ENCODE data around the gene KCNC1. TPM values are rescaled to one million over a fixed set of nuclear protein-coding genes. Genes with fewer than 3 reads are reported as not detected.
A peak's percentile ranks its signal among the peaks of the same experiment; 100 is the strongest.

Gene KCNC1
- total RNA-seq, 1 experiment from 2014 or later = not detected

DNA sequence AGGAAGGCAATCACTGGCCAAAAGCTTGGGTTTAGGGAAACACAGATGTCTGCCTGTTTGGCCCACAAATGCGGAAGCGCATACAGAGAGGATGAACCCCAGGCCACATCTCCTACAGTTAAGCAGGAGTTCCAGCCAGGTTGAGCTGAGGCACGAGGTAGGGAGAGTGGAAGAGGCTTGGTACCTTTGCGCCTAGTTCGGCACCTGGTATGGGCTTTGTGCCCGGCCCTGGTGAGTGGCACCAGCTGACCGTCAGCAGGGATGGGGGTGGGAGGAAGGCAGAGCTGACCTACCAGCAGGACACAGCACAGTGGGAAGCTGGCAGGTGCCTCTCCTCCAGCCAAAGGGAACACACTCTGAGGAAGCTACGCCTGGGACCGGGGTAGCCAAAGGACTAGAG lies 57.6 kb downstream of the KCNC1 start:
- no peak for DNase-seq (ENCODE audit: low read depth)

DNA sequence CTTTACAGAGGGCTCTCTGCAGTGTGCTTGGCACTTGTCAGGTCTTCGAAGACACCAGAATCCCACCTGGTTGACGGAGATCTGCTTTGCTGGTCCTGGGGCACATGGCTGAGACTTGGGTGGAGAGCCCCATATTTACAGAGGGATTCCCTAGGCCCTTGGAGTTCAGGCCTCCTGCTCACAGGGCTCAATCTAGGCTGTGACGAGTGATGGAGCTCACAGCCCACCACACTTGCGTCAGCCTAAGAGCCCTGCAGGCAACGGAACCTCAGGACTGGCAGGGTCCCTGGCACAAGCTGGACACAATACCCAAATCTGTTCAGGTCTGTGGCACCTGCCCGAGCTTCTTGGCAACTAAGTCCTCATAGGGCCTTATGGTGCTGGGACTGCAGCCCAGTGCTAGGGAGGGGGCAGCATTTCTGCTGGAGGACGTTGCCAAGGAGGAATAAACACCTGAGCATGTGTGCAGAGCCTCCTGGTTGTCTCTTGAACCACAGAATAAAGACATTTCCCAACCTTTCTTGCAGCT lies 59.1 kb downstream of the KCNC1 start:
- DNase-seq (ENCODE audit: low read depth) = no peak

DNA sequence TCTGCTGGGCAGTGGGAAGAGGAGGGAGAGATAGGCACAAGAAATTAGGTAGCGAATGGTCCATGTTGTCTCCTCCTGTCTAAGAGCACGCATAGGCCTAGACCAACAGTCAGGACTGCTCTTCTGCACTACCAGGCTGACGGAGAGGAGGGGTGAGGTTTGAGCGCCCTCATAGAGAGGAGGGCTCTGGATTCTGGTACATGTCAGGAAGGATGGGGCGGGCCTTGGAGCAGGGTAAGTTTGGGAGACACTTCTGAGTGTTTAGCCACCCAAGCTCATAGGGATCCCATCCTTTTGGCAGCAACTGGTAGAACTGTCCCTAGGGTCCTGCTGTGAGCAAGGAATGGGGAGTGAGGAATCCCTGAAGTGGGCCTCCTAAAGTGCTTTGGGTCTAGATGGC lies 60.4 kb downstream of the KCNC1 start:
- DNase-seq (ENCODE audit: low read depth) = no peak

DNA sequence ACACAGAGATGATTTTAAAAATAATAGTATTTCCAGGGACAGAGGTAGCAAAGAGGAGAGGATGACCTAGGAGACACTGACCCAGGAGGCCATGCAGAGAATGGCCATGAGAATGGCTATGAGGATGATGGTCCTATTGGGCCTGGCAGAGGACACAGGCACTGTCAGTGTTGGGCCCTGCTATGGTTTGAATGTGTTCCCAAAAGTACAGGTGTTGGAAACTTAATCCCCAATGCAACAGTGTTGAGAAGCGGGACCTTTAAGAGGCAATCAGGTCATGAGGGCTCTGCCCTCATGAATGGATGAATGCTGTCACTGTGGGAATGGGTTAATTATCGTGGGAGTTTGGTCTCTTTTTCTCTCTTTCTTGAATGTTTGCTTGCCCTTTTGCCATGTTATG lies 61.6 kb downstream of the KCNC1 start:
- no peak for DNase-seq (ENCODE audit: low read depth)

DNA sequence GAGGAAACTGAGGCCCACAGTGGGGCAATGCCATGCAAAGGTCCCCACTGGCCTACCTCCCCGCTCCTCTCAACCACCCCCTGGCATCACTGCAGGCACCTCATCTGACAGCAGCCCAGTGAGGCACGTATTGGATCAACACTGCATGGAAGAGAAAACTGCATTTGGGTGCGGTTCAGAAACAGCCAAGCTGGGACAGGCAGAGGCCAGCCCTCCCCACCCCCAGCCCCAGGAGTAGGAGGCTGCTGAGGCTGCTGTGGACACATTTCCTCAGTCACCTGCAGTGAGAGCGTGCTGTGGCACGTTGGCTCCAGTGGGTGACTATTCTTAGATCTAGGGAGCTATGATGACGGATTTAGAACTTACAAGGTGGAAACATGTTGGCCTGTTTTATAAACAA lies 63.7 kb downstream of the KCNC1 start:
- DNase-seq (ENCODE audit: low read depth) = no peak

DNA sequence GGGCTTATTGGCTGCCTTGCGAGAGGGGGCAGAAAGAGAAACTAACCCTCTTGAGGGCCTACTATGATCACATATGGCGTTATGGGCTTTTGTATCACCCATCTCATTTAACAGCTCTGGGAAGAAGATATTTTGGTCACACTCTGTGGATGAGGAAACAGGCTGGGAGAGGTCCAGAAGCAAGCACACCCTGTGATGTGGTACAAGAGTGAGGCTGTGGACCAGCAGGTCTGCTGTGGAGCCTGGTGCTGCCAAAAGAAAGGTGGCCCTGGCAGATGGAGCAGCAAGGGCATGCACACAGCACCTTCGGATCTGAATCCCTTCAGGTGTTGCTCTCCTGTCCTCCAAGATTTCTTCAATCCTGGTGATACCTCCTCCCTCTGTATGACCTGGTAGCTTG lies 64.1 kb downstream of the KCNC1 start:
- no peak for DNase-seq (ENCODE audit: low read depth)

DNA sequence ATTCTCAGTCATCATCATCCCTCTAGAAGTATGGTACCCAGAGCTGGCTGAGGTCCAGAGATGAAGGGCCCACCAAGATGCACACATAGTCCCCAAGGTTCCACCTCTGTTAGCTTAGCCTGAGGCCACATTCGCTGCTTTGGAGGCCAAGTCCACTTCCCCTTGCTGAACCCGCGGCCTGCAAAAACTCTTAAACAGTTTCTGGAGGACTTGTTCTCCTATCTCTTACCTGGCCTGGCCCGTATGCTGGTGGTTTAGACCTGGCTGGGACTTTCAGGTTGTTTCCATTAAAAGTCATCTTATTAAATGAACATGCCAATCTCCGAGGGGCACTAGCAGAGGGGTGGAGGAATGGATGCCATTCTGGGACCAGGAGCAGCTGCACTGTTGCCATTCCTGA lies 64.6 kb downstream of the KCNC1 start:
- DNase-seq (ENCODE audit: low read depth) = no peak

DNA sequence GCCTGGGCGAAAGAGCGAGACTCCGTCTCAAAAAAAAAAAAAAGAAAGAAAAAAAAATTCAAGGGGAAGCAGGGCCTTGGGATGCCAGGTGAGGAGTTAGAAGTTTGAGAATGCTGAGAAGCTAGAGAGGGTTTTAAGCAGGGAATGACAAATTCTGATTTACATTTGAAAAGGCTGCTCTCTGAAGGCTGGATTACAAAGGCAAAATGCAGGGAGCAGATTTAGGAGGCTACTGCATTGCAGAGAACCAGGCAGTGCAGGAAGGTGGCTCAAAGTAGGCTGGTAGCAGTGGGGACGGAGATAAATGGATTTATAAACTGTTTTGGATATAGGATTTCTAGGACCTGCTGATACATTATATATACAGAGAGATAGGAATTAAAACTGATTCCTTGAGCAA lies 66.6 kb downstream of the KCNC1 start:
- no peak for DNase-seq (ENCODE audit: low read depth)

DNA sequence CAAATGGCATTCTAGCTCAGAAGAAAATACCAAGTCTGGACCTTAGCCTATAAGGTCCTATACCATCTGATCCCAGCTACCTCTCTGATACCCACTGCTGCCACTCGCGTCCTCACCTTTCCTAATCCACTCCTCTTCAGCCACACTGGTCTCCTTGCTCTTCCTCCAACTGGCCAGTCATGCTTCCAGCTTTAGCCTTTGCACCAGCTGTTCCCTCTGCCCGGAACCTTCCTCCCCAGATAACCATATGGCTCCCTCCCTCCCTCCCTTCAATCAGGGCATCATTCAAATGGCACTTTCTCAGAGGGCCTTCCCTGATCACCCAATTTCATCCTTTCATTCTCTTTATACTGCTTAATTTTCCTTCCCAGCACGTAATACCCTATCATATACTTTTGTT lies 67.9 kb downstream of the KCNC1 start:
- no peak for DNase-seq (ENCODE audit: low read depth)

DNA sequence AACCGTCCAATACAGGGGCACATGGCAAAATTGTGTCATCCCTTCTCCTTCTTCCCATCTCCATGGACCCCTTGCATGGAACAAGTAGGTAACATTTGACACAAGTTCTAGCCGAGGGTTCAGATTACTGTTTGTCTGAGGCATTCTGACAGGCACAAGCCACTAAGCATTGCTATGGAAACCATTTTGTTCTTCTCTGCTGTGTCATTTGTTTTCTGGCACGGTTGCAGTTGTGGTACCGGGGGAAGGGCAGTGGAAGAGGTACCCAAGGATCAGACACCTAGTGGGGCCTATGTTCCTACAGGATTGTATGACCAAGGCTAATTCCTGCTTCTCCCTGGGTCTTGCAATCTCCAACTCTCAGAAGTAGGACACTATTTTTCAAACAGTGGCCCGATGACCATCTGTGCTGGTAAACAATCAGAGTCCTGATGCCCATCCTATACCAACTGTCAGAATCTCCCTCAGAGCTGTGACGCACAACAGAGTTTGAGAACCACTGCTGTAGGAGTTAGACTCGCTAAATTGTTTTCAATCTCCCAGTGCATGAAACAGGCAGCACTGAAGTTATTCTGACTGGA lies 69.3 kb downstream of the KCNC1 start:
- peak; percentile 48 for DNase-seq (ENCODE audit: low read depth)

DNA sequence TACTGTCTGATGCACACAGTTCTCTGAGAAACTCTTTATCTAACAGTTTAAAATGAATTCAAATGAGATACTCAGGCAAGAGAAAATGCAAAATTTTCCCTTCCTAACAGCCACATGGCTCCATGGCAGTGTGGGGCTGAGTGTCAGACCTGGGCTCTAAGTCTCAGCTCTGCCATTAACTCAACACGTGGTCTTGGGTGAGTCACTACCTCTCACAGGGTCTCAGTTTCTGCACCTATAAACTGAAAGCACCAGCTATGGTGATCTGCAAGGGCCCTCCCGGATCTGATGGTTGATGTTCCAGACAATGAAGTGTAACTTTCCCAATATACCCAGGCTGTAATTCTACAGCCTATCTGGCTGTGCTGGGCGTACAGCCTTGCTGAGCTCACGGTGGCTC lies 70.5 kb downstream of the KCNC1 start:
- no peak for DNase-seq (ENCODE audit: low read depth)

DNA sequence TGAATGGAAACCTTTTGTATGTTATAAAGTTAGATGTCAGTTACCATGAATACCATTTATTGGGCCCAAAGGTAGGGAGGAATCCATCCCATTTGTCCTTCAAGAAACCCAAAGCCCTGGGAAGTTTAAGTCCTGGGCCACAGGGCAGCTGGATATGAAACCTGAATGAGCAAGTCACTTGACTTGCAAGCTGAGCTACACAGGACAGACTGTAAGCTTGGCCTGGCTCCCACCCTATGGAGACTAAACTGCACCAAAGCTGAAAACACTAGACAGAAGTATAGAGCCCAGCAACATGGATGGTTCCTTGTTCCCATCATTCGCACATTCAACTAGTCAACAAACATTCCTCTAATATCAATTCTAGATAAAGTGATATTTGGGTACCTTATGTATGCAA lies 71.3 kb downstream of the KCNC1 start:
- DNase-seq (ENCODE audit: low read depth) = no peak

DNA sequence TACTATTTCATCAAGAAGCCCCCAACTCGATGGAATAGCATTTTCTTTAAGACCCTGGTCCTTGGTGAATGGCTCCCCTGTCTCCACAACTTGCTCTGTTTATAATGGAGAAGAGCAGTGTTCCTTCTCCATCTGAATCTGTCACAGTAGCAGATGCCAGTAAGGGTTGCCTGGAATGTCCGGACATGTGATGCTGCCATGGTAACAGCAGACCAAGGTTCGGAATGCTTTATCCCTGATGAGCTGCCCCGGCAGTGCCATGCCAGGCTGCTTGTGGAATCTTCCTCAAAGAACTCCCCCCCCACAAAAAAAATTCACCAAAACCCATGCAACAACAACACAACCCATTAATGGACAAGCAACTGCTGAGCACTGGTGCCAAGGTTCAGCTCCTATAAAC lies 72.5 kb downstream of the KCNC1 start:
- no peak for DNase-seq (ENCODE audit: low read depth)

DNA sequence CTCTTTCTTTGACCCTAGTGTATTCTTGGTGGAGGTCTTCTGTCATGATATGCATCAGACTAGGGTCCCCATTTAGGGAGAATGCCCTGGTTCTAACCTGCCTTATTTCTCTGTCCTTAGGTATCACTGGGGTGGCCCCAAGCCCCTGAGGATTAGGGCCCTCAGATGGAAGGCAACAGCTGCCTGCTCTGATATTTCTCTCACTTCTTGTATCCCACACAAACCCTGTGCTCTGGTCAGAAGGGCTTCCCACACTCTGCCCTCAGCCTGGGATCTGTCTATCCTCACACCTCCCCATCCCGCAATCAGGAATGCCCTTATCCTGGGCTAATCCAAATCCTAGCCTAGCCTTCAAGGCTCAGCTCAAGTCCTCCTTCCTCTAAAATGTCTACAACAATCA lies 75.5 kb downstream of the KCNC1 start:
- DNase-seq (ENCODE audit: low read depth) = no peak

DNA sequence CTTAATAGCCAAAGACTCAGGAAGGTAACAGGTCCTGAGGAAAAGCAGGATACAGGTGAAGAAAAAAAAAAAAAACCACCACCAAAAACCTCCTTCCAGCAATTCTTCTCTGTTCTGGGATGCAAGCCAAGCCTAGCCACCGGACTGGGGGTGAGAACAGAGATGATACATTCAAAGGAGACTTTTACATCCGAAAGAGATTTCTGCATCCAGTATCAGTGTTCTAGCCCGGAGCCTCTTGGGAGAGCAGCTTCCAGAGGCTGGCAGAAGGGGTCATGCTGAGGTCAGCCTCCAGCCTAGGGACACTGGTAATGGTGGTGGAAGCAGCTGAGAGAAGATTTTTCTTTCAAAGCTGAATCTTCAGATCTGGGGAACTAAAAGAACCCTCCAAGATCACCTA lies 76.2 kb downstream of the KCNC1 start:
- peak; percentile 80 for DNase-seq (ENCODE audit: low read depth)

DNA sequence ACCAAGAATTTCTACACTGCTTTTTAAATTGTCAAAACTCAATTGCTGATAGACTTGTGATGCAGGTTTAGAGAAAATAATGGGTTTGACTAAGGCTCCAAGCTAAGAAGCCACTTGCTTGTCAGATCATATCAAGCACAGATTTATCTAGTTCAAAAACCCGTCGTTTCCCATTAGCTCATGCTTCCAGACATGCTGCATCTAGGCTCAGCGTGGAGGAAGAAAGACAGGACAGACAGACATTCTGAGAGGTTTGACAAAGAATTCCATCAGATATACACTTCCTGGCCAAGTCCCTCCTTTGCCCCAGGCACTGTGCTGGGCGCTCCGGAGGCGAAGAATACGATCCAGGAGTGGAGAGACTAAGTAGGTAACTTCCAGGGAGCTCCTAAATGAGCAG lies 76.8 kb downstream of the KCNC1 start:
- DNase-seq (ENCODE audit: low read depth) = no peak

DNA sequence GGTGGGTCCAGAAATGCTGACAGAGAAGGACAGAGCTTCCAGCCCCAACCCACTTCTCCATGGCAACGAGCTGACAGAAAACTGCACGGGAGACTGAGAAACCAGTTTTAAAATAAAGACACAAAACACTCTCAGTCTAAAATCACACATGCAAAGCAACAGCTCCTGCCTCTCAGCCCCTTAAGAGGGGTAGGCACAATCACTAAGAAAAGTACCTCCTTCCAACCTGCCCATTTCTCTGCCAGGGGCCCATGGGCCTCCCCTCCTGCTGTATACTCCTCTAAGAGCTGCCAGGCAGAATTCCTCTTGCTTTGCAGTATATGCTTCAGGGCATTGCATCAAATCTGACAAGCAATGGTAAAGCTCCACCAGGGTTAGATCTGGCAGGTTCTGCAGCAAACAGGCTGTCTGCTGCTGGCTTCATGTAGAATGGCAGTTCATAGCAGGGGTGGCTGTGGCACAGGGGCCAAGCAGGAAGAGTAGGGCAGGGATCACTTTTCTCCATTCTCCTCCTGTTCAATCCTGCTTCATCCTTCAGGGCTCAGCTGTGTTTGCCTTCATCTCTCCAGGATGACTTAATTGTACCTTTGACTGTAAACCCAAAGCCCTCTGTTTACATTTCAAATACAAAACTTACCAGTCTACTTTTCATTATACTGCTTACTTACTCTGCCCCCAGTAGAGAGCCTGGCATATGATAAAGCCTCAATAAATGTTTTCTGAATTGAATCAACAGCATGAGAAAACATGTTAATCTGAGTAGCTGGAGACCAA lies 77.7 kb downstream of the KCNC1 start:
- DNase-seq (ENCODE audit: low read depth) = peak; percentile 26

DNA sequence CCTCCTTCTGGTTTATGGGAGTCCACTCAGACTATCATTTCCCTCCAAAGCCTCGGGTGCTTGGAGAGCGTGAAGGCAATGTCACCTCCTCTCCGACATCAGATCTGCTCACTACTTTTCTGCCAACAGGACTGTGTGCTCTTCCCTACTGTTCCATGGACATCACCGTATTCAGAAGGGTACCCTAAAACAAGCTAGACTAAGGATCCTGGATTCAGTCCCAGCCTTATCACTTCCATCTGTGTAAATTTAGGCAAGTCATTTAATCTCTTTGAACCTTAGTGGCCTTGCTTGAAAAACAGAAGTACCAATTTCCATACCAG lies 78.2 kb downstream of the KCNC1 start:
- DNase-seq (ENCODE audit: low read depth) = peak; percentile 17

DNA sequence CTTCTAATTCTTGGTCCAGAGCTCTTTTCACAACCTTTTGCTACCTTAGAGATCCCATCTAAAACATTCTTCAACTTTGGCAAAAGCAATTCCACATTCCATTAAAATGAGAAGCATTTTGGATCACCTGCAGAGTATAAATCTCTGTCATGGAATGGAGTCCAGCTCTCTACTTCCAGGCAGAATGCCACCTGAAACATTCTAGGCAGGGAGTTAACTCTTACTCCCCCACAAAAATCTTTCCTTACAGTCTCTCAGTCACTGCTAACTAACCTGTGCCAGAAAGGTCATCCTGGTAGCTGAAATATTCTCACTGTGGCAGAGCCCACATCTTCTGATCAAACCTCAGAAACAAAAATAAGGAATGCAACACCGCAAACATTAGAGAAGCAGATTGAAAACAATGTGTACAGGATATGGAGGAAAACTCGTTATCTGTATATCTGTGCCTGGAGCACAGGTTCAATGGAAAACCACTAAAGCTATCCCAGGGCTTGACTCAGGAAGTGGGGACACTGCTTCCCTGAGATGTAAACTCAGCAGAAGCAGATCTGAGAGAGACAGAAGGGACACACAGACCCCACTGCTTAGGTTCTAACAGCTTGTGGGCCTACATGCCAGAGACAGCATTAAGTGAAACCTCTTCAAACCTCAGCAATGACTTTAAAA lies 78.9 kb downstream of the KCNC1 start:
- DNase-seq (ENCODE audit: low read depth) = peak; percentile 88

DNA sequence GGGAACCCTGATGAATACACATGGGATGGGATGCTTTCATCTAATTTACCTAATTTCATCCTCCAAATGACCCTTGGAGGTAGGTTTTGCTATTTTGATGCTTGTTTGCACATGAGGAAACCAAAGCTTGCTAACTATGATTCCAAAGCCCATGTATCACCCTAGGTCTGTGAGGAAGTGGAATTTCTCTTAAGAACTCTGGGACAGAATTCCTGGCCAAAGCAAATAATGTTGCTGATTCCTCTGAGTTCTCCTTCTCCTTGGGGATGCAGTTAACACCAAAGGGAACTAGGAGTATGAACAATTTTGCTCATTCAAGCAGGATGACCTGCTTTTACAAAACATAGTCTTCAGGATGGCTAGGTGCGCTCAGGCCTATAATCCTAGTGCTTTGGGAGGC lies 80.0 kb downstream of the KCNC1 start:
- DNase-seq (ENCODE audit: low read depth) = no peak

DNA sequence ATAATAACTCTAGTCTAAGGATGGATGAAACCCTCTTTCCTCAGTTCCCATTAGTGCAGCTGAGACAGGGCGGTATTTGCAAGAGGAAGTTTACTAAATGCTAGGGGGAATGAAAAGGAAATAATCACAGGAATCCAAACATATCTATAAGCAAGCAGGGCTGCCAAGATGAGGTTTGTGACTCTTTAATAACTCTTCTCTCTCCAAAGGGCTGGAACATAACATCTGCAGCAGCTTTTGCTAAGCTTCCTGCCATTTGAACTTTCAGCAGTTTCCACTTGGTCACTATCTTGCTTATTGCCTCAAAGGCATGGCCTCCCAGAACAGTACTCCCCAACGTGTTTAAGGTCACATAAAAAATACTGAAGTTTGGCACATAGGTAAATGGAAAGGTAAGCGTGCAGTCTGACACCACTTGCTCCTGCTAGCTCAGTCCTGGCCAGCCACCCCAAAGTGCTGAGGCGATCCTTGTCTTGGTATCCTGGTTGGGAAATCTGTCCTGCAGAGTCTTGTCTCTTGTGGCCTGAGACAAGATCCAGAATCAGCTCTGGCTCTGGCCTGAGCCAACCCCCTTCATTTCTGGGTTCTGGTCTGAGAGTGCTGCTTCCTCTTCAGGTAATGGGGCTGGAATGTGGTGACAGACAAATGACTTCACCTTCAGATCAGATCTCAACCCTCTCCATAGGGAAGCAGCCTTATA lies 81.8 kb downstream of the KCNC1 start:
- DNase-seq (ENCODE audit: low read depth) = no peak

DNA sequence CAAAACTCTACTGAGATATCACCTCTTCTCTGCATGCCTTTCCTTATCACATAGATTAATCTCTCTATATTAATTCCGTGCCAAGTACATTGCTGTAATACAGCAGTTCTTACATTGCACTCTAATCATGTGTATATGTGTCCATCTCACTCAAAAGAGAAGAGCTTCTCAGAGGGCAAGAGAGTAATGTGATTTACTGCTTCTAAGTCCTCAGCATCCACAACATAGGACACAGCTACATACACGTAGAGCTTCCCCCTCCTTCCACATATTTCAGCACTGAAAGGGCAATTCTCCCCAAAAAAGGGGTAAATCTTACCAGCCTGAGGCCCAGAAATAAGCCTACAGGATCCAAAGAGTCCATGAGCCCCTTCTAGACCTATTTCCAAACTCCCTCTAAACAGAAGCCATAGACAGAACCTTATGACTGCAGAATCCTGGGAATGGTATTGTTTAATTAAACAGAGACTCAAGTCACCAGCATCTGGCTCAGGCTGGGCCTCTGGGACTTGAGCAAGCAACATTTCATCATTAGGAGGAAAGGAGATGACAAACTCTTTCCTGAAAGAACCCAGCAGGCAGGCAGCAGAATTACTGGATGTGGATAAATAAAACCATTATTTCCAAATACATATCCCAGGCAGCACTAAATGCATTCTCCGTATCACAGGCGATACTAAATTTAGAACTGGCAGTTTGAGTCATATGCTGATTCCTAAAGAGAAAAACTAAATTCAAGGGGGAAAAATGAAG lies 87.2 kb downstream of the KCNC1 start:
- no peak for DNase-seq (ENCODE audit: low read depth)

Data from M059J (cell line).